ENCODE measurements around the gene RICTOR. TPM values are rescaled to one million over a fixed set of nuclear protein-coding genes. Genes with fewer than 3 reads are reported as not detected.

RICTOR gene
- total and polyA plus RNA-seq, 2 donors (not counting 3 experiments of a cell fraction or from before 2014, with no cell fraction given) = 9.2 to 38.0 TPM

GRCh38 chr5:39083968-39084367 lies 9.8 kb upstream of the RICTOR start:
- FAIRE-seq = no peak
- CTCF ChIA-PET = interaction anchor here (1.0 kb wide), 1 partner anchor 17 kb away, joined by 4 read pairs; no protein-coding TSS in a partner anchor

More at GRCh38 chr5:39083968-39084367, 9.8 kb upstream of the RICTOR start:
- Histone ChIP-seq H3K79me2 (ENCODE audit: control insufficient read depth, insufficient read depth, low read length) (no peaks in the 10 kb centered on the region), H3K4me2 (ENCODE audit: insufficient read depth, low read length) (no peak overlapping the region), H3K4me3 (replicated peaks in 1 of 3; ENCODE audit: insufficient read depth in 1 of 3, low read depth in 1 of 3, low read length in 3 of 3) (no peak overlapping the region), H2AFZ (ENCODE audit: low read depth, low read length) (no peak overlapping the region), H4K20me1 (replicated peaks; ENCODE audit: control insufficient read depth, extremely low read depth, insufficient read depth, low read length) (no peaks in the 10 kb centered on the region), H3K36me3 (ENCODE audit: control insufficient read depth in 2 of 2, extremely low read depth in 1 of 2, insufficient read depth in 2 of 2, low read length in 2 of 2) (no peaks in the 10 kb centered on the region), H3K9ac (replicated peaks; ENCODE audit: extremely low read depth, insufficient read depth, low read length) (no peak overlapping the region), H3K9me1 (replicated peaks; ENCODE audit: control insufficient read depth, extremely low read depth, insufficient read depth, low read length) (no peaks in the 10 kb centered on the region), H3K27me3 (ENCODE audit: control insufficient read depth in 2 of 2, insufficient read depth in 2 of 2, low read length in 2 of 2) (no peaks in the 10 kb centered on the region), H3K9me3 (replicated peaks; ENCODE audit: control insufficient read depth, insufficient read depth, low read length) (no peaks in the 10 kb centered on the region), H3K27ac (ENCODE audit: insufficient read depth, low read depth, low read length) (no peak overlapping the region), H3K4me1 (ENCODE audit: control insufficient read depth, extremely low read depth, insufficient read depth, low read length) (peaks cover 9% of the 10 kb centered on the region)
- no TSS peak for BruUV-seq (replicated peaks)
- dilution Hi-C loops (cut with MboI; ENCODE audit: extremely low pct_ligation_motif_present, low sequenced_read_pairs) (no loop called here), intact Hi-C loops (cut with micrococcal nuclease) (no loop called here)
- POLR2A ChIA-PET = no interaction called here
- DNase-seq (ENCODE audit: low read depth, low spot score) = no peak
- no peak for TF ChIP-seq POLR2A (IDR thresholded peaks at IDR 0.05; ENCODE audit: low read depth, low read length)
- no peak for TF ChIP-seq MAX (IDR thresholded peaks at IDR 0.05; ENCODE audit: insufficient read depth, insufficient read length)
- TF ChIP-seq MYC (IDR thresholded peaks at IDR 0.05; ENCODE audit: low read depth, low read length) = no peak
- TF ChIP-seq POLR2AphosphoS5 (IDR thresholded peaks at IDR 0.05; ENCODE audit: insufficient read depth, low read depth, low read length) = no peak
- no peak for TF ChIP-seq JUN (IDR thresholded peaks at IDR 0.05; ENCODE audit: borderline replicate concordance, insufficient read depth, insufficient read length, low read depth)
- TF ChIP-seq CTCF (IDR thresholded peaks at IDR 0.05; ENCODE audit: extremely low read depth in 1 of 2, insufficient read depth in 1 of 2, low read depth in 1 of 2, low read length in 2 of 2) = no peak
- no peak for TF ChIP-seq GATA2 (IDR thresholded peaks at IDR 0.05; ENCODE audit: insufficient read depth, insufficient read length, low read depth, low read length)
- no peak for TF ChIP-seq FOS (IDR thresholded peaks at IDR 0.05; ENCODE audit: borderline replicate concordance, insufficient read depth, low read length)
- TF ChIP-seq EZH2 (IDR thresholded peaks at IDR 0.05; ENCODE audit: borderline replicate concordance, low read depth, low read length, severe bottlenecking) = no peak
